Ascending aorta (tissue), 2 donors: ENCODE measurements around the gene RPP14. TPM values are rescaled to one million over a fixed set of nuclear protein-coding genes. Genes with fewer than 3 reads are reported as not detected.

Source experiments
- DNase-seq, 2 donors: peaks; one replicate each; pipeline ENCODE4 v3.0.0-alpha.2; 2019; ENCODE audit warnings: low spot score in 2 of 2
- H3K27ac ChIP-seq, 2 donors: fragments of 200-600 bp; sonication (generic); one replicate each; pipeline ENCODE4 v1.5.1; 2016 to 2017; ENCODE audit warnings: mild to moderate bottlenecking in 1 of 2
- H3K27me3 ChIP-seq: fragments of 200-600 bp; sonication (generic); one replicate; pipeline ENCODE4 v1.5.1; 2017
- H3K36me3 ChIP-seq, 2 donors: fragments of 200-600 bp; sonication (generic); one replicate each; pipeline ENCODE4 v1.5.1; 2016
- H3K4me1 ChIP-seq, 2 donors: fragments of 200-600 bp; sonication (generic); one replicate each; pipeline ENCODE4 v1.5.1; 2016 to 2017; ENCODE audit warnings: mild to moderate bottlenecking in 1 of 2
- H3K4me3 ChIP-seq, 2 donors: fragments of 200-600 bp; sonication (generic); one replicate each; pipeline ENCODE4 v1.5.1; 2016 to 2017; ENCODE audit warnings: mild to moderate bottlenecking in 1 of 2
- H3K9me3 ChIP-seq, 2 donors: fragments of 200-600 bp; sonication (generic); one replicate each; pipeline ENCODE4 v1.5.1; 2016
- intact Hi-C: fragments of 100-400 bp; cut with DNase I; formaldehyde crosslinking; loops from one replicate; pipeline ENCODE4 v1.15.1; 2023
- total RNA-seq: library from RNA; depleted of rRNA; stranded (reverse); fragments of >200 nt; gene quantifications from one replicate; pipeline ENCODE4 v1.1.0, GENCODE V29; 2016
- TF ChIP-seq, protein P1 (sequence below), 3 experiments: fragments of 200-600 bp in 2 of 3; fragments of 450-650 bp in 1 of 3; sonication (generic) in 2 of 3; IDR thresholded peaks; one replicate each; pipeline ENCODE4 v1.5.1; 2016 to 2019; ENCODE audit warnings: antibody characterized with exemption in 3 of 3, mild to moderate bottlenecking in 1 of 3, moderate library complexity in 1 of 3

Gene RPP14
- total RNA-seq, 1 donor from 2014 or later = 32.5 TPM

DNA sequence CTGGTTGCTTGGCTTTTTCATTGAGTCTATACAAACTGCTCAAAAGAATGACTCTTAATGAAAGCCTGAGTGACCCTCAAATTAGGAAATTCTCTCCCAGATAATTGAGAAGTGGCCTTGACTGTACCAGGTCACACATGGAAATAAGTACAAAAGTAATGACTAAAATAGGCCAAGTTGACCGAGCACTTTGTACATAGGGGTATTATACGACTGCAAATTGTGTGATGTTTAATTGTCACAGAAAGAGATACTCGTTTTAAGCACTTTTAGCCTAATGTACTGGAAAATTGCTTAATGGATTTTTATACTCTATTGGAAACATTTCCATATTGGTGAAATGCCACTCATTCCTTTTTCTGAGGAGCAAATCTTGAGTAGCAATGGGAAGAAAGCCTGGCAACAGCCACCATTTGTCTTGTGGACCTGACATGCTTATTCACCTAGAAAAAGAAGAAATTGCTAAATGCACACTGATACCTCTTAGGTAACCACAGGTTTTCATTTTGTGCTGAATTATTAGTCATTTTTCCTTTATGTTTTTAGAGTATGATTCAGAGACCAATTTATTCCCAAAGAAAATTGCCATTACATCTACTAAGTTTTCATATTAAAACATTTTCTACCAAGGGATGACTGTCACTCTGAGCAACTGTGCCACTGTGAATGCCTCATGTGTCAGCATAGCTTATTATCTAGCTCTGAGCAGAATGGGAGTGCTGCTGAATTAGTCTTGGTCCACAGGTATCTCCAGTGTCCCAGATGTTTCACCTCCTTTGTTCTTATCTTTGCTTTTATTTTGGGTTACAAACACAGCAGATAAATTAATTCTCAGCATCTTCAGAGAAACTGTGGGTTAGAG, 17.7 kb downstream of the RPP14 start:
- Histone ChIP-seq H3K27me3 (no peaks in the 10 kb centered on the region), H3K4me3 (no peak overlapping the region), H3K36me3 (peaks cover 3 to 5% of the 10 kb centered on the region in 2 donors), H3K27ac (no peak overlapping the region), H3K9me3 (no peaks in the 10 kb centered on the region), H3K4me1 (peaks cover 0 to 2% of the 10 kb centered on the region in 2 donors)
- intact Hi-C loops = loop anchor here (2.0 to 5.0 kb wide), 2 partner anchors 91 to 209 kb away; no protein-coding TSS in a partner anchor
- TF ChIP-seq, protein P1, sequence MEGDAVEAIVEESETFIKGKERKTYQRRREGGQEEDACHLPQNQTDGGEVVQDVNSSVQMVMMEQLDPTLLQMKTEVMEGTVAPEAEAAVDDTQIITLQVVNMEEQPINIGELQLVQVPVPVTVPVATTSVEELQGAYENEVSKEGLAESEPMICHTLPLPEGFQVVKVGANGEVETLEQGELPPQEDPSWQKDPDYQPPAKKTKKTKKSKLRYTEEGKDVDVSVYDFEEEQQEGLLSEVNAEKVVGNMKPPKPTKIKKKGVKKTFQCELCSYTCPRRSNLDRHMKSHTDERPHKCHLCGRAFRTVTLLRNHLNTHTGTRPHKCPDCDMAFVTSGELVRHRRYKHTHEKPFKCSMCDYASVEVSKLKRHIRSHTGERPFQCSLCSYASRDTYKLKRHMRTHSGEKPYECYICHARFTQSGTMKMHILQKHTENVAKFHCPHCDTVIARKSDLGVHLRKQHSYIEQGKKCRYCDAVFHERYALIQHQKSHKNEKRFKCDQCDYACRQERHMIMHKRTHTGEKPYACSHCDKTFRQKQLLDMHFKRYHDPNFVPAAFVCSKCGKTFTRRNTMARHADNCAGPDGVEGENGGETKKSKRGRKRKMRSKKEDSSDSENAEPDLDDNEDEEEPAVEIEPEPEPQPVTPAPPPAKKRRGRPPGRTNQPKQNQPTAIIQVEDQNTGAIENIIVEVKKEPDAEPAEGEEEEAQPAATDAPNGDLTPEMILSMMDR (IDR thresholded peaks at IDR 0.05) = no peak
- DNase-seq = no peak

- Histone ChIP-seq H3K9me3 (no peaks in the 10 kb centered on the region), H3K4me3 (no peak overlapping the region), H3K27ac (peak overlapping the region in 1 of 2 donors; percentile 44), H3K4me1 (peaks cover 0 to 2% of the 10 kb centered on the region in 2 donors), H3K36me3 (no peaks in the 10 kb centered on the region), H3K27me3 (no peaks in the 10 kb centered on the region)
- DNase-seq = no peak
- intact Hi-C loops = loop anchor here (5.0 kb wide), 1 partner anchor 208 kb away; no protein-coding TSS in a partner anchor
- TF ChIP-seq, protein P1 (IDR thresholded peaks at IDR 0.05) = no peak
Observed at GRCh38 chr3:58324391-58325390, 18.6 kb downstream of the RPP14 start.

GRCh38 chr3:58325525-58325992, 19.5 kb downstream of the RPP14 start:
- no peaks in the 10 kb centered on the region for H3K36me3 ChIP-seq
- TF ChIP-seq, protein P1 (IDR thresholded peaks at IDR 0.05) = no peak
- no peak overlapping the region for H3K4me3 ChIP-seq
- DNase-seq = no peak
- no peaks in the 10 kb centered on the region for H3K27me3 ChIP-seq
- intact Hi-C loops = no loop called here
- H3K9me3 ChIP-seq = no peaks in the 10 kb centered on the region
- H3K27ac ChIP-seq = peak overlapping the region in 1 of 2 donors; percentile 44
- H3K4me1 ChIP-seq = peaks cover 0 to 2% of the 10 kb centered on the region in 2 donors

DNA sequence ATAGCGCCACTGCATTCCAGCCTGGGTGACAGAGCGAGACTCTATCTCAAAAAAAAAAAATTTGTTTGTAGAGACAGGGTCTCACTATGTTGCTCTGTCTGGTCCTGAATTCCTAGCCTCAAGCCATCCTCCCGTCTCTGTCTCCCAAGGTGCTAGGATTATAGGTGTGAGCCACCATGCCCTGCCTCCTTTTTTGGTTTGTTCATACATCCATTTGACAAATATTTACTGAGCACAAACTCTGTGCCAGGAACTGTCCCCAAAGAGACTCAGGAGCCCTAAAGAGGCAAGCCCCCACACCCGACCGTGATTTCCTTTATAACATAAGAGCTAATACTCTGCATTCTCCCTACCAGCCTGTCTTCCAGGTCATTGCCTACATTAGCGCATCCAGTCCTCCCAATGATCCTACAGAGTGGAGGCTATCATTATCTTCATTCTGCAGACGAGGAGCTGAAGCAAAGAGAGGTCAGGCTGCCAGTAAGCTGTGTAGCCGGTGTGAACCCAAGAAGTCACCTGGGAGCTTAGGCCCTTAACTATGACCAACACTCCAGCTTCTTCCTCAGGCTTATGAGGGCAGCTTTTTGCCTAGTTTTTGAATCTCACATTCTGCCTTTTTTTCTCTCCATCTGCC, 20.3 kb downstream of the RPP14 start:
- H3K27ac ChIP-seq = no peak overlapping the region
- TF ChIP-seq, protein P1 (IDR thresholded peaks at IDR 0.05) = no peak
- intact Hi-C loops = no loop called here
- no peak for DNase-seq
- no peak overlapping the region for H3K4me3 ChIP-seq
- no peaks in the 10 kb centered on the region for H3K9me3 ChIP-seq
- H3K36me3 ChIP-seq = no peaks in the 10 kb centered on the region
- peaks cover 0 to 2% of the 10 kb centered on the region in 2 donors for H3K4me1 ChIP-seq
- H3K27me3 ChIP-seq = no peaks in the 10 kb centered on the region
